ENCODE data around the gene BRSK2.

The BRSK2 gene

GRCh38 chr11:1501421-1502167, 111.9 kb downstream of the BRSK2 start:
- H3K27me3 ChIP-seq (replicated peaks; ENCODE audit: insufficient read depth, low read length), result no peaks in the 10 kb centered on the region
- no peaks in the 10 kb centered on the region for H4K20me1 ChIP-seq (ENCODE audit: insufficient read depth, low read length)
- H3K4me2 ChIP-seq (ENCODE audit: low read depth, low read length), result no peak overlapping the region
- no peak for TF ChIP-seq CTCF (IDR thresholded peaks at IDR 0.05; ENCODE audit: low read length)
- no peak for TF ChIP-seq EZH2 (optimal IDR thresholded peaks at IDR 0.05; ENCODE audit: low read depth, low read length)
- no peak for TF ChIP-seq EZH2phosphoT487 (IDR thresholded peaks at IDR 0.05; ENCODE audit: low read length)
- no peak for DNase-seq
- no peaks in the 10 kb centered on the region for H3F3A ChIP-seq (ENCODE audit: insufficient read depth, low read length)
- H3K27ac ChIP-seq (ENCODE audit: low read length), result no peak overlapping the region
- H3K79me2 ChIP-seq (ENCODE audit: low read length), result peaks cover 31% of the 10 kb centered on the region; the same call in 1 of the 2 replicates
- H3K9me3 ChIP-seq (replicated peaks; ENCODE audit: insufficient read depth, low read length), result no peaks in the 10 kb centered on the region
- no peak overlapping the region for H2AFZ ChIP-seq (ENCODE audit: low read length)
- H3K4me3 ChIP-seq (ENCODE audit: low read length), result no peak overlapping the region
- no peaks in the 10 kb centered on the region for H3K9me2 ChIP-seq (replicated peaks; ENCODE audit: insufficient read depth, low read length)
- no peaks in the 10 kb centered on the region for H3K4me1 ChIP-seq (ENCODE audit: low read length)
- no peaks in the 10 kb centered on the region for H3K36me3 ChIP-seq (replicated peaks; ENCODE audit: insufficient read depth, low read length)
- no peak overlapping the region for H3K9ac ChIP-seq (ENCODE audit: low read length)

- Histone ChIP-seq H3K79me2 (ENCODE audit: low read length) (peaks cover 29% of the 10 kb centered on the region; the same call in 1 of the 2 replicates), H3K9ac (ENCODE audit: low read length) (no peak overlapping the region), H3K27me3 (replicated peaks; ENCODE audit: insufficient read depth, low read length) (no peaks in the 10 kb centered on the region), H2AFZ (ENCODE audit: low read length) (no peak overlapping the region), H3K36me3 (replicated peaks; ENCODE audit: insufficient read depth, low read length) (no peaks in the 10 kb centered on the region), H4K20me1 (ENCODE audit: insufficient read depth, low read length) (no peaks in the 10 kb centered on the region), H3K27ac (ENCODE audit: low read length) (no peak overlapping the region), H3K9me3 (replicated peaks; ENCODE audit: insufficient read depth, low read length) (no peaks in the 10 kb centered on the region), H3K4me2 (ENCODE audit: low read depth, low read length) (no peak overlapping the region), H3K4me3 (ENCODE audit: low read length) (no peak overlapping the region), H3K9me2 (replicated peaks; ENCODE audit: insufficient read depth, low read length) (no peaks in the 10 kb centered on the region), H3K4me1 (ENCODE audit: low read length) (no peaks in the 10 kb centered on the region), H3F3A (ENCODE audit: insufficient read depth, low read length) (no peaks in the 10 kb centered on the region)
- DNase-seq, result no peak
- no peak for TF ChIP-seq CTCF (IDR thresholded peaks at IDR 0.05; ENCODE audit: low read length)
- no peak for TF ChIP-seq EZH2phosphoT487 (IDR thresholded peaks at IDR 0.05; ENCODE audit: low read length)
- no peak for TF ChIP-seq EZH2 (optimal IDR thresholded peaks at IDR 0.05; ENCODE audit: low read depth, low read length)
Observed at GRCh38 chr11:1502168-1502953, 112.6 kb downstream of the BRSK2 start.

GRCh38 chr11:1502954-1503707, 113.4 kb downstream of the BRSK2 start:
- no peaks in the 10 kb centered on the region for H3K4me1 ChIP-seq (ENCODE audit: low read length)

More at GRCh38 chr11:1502954-1503707, 113.4 kb downstream of the BRSK2 start:
- Histone ChIP-seq H2AFZ (ENCODE audit: low read length) (no peak overlapping the region), H3K27me3 (replicated peaks; ENCODE audit: insufficient read depth, low read length) (no peaks in the 10 kb centered on the region), H3K9ac (ENCODE audit: low read length) (no peak overlapping the region), H3K4me2 (ENCODE audit: low read depth, low read length) (no peak overlapping the region), H3K9me3 (replicated peaks; ENCODE audit: insufficient read depth, low read length) (no peaks in the 10 kb centered on the region), H4K20me1 (ENCODE audit: insufficient read depth, low read length) (no peaks in the 10 kb centered on the region), H3K4me3 (ENCODE audit: low read length) (no peak overlapping the region), H3K27ac (ENCODE audit: low read length) (no peak overlapping the region), H3K9me2 (replicated peaks; ENCODE audit: insufficient read depth, low read length) (no peaks in the 10 kb centered on the region), H3F3A (ENCODE audit: insufficient read depth, low read length) (no peaks in the 10 kb centered on the region), H3K36me3 (replicated peaks; ENCODE audit: insufficient read depth, low read length) (no peaks in the 10 kb centered on the region), H3K79me2 (ENCODE audit: low read length) (peaks cover 33% of the 10 kb centered on the region)
- no peak for DNase-seq
- TF ChIP-seq CTCF (IDR thresholded peaks at IDR 0.05; ENCODE audit: low read length), result no peak
- TF ChIP-seq EZH2 (optimal IDR thresholded peaks at IDR 0.05; ENCODE audit: low read depth, low read length), result no peak
- TF ChIP-seq EZH2phosphoT487 (IDR thresholded peaks at IDR 0.05; ENCODE audit: low read length), result no peak
